ENCODE results near the gene SYVN1.

SYVN1 gene

DNA sequence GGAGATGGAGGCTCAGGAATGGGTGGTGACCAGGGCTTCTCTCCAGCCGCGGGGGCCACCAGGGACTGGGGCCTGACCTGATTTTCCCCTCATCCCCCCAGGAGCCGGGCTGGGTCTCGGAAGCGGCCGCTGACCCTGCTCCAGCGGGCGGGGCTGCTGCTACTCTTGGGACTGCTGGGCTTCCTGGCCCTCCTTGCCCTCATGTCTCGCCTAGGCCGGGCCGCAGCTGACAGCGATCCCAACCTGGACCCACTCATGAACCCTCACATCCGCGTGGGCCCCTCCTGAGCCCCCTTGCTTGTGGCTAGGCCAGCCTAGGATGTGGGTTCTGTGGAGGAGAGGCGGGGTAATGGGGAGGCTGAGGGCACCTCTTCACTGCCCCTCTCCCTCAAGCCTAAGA, 46.5 kb downstream of the SYVN1 start:
- DNase-seq (ENCODE audit: low read depth) = no peak

DNA sequence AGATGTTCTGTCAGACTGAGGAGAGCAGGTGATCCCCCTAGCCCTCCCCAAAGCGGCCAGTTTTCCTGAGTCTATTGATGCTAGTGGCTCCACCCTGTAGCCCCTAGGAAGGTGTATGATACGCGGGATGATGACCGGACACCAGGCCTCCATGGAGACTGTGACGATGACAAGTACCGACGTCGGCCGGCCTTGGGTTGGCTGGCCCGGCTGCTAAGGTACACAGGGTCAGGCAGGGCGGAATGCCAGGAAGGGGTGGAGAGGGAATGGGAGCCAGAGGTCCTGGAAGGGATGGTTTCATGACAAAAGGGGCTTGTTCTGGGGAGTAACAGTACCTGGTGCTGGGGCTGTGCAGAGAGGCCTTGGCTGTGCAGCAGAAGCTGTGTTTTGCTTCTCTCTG, 47.1 kb downstream of the SYVN1 start:
- no peak for DNase-seq (ENCODE audit: low read depth)

DNA sequence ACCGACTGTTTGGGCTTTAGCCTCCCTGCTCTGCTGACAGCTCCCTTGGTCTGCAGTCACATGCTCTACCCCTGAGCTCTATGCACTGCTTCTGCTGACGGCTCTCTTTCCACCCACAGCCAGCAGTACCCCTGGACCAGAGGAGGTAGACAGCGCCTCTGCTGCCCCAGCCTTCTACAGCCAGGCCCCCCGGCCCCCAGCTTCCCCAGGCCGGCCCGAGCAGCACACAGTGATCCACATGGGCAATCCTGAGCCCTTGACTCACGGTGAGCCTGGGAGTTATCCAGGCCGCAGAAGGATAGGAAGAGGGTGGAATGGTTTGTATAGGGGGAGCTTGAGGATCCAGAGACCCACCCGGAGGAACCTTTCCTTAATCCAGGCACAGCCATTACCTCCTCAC, 47.5 kb downstream of the SYVN1 start:
- DNase-seq (ENCODE audit: low read depth) = no peak

DNA sequence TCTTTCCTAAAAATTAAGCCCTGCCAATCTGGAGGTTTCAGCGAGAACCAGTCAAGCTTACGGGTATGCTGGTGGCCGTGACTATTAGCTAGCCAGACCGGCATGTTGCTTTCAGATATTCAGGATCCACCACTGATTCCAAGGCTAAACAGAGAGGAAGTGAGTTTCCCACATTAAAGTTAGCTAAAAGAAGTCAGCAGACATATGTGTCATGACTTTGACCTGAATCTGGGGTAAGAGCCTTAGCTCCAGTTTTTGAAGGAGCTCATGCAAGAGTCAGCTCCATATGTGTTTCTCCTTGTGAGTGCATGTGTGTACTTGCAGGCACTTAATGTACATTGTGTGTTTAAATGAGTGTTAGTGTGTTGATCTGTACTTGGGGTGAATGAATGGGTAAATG, 48.9 kb downstream of the SYVN1 start:
- DNase-seq (ENCODE audit: low read depth) = no peak

DNA sequence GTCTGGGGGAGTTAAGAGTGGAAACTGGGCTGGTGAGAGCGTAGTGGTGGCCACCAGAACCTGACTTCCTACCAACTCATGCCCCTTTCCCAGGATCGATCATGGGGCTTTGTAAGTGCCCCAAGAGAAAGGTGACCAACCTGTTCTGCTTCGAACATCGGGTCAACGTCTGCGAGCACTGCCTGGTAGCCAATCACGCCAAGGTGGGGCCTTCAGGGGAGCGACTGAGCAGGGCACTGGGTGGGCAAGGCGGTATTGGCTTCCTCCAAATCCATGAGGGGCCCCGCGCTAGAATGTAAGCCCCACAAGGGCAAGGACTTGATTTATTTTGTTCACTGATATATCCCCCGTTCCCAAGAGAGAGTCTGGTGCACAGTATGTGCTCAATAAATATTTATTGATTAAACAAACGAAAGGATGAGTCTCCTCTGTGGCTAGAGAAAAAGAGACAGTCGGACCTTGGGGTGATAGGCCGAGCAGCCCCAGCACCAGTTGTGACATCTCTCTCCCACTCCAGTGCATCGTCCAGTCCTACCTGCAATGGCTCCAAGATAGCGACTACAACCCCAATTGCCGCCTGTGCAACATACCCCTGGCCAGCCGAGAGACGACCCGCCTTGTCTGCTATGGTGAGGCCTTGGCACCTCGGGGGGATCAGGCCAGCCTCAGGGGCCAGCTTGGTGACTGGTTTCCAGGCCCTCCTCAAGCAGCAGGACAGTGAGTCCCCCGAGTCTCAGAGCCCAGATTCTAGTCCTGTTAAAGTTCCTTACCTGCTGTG, 49.5 kb downstream of the SYVN1 start:
- no peak for DNase-seq (ENCODE audit: low read depth)

DNA sequence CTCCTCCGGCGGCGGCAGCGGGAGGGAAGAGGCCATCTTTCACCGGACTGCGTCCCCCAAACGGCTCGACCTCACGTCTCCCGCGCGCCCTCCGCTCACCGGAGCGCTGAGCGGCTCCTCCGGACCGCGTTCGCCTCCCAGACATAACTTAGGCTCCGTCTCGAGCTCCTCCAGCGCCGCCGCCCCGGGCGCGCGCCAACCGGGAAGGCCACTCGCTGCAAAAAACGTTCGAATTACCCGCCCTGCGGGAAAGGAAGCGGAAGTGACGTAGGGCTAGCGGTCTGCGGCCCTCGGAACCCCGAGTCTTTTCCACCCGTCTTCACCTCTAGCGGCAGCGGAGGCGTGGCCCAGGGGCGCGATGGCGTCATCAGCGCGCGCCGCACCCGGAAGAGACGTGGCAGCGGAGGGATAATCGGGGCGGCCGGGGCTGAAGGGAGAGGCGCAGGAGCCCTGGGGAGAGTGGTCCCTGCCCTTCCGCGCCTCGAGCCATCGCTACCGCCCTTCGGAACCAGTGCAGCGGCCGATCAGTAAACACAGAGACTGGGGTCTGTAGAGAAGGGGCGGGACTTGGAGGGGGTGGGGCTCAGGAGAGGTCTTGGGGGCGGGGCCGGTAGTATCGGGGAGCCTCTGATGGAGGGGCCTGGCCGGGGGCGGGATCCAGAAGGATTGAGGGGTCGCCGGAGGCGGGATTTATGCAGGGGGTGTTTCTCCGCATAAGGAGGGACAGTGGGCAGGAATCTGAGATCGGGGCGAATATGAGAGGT, 50.3 kb downstream of the SYVN1 start, which contains the start of the genes CDCA5 and ZFPL1:
TSS of gene CDCA5 (minus strand) at position 207 of the 764 bp plus-strand sequence. CDS start at position 145, 62 bp downstream.
TSS of gene ZFPL1 (plus strand) at position 389 of the 764 bp plus-strand sequence. CDS start 477 bp downstream, outside the sequence.
- DNase-seq (ENCODE audit: low read depth) = peak; percentile 96

DNA sequence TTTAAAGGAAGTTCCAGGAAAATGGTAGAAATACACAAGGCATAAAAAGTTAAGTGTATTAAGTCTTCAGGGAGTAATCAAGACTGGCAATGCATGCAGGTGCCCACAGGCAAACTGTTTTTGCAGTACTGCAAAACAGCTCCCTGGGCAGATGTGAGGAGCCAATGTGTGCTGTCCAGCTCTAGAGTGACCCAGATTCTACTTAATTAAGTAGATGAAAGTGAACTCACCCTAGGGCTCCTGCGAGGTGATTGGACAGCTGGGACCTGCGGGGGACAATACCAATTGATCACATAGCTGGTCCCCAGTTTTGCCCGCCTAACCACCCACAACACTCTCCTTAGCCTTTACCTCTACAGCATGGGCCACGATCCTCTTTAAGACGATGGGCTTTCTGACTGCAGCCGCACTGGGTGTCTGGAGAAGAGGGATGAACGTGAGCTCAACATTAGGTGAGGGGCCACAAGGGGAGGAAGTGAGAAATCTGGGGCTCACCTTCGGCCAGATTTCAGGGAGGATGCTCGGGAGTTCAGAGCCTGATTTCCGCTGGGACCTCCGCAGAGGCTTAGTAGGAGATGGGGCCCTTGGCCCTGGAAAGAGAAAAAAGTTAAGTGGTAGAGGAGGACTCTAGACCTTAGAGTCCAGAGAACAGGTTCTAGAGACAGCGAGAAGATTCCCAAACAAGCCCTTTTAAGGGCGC, 51.0 kb downstream of the SYVN1 start:
- DNase-seq (ENCODE audit: low read depth) = no peak

DNA sequence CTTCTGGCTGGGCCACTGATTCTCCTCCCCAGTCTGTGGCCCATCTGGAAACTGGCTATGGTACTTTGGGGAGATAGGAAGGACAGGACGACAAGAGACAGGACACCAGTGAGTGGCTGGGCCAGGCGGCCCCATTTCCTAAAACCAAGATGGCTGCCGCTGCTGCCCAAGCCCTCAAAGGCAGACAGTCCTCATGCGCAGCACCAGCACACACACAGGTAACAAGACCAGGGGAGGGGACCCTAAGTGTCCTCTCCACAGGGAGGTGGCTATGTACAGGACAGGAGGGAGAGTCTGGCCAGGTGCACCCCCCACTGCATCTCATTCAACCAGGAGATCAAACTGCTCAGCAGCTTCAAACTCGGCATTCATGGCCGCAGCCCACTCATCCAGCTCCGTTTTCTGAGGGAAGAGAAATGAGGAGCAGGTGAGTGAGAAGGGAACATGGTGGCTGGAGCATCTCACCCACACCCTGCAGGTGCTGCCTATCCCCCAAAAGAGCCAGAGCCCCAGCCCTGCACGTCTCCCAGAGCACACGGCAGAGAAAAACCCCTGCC, 55.5 kb downstream of the SYVN1 start:
- DNase-seq (ENCODE audit: low read depth) = no peak

DNA sequence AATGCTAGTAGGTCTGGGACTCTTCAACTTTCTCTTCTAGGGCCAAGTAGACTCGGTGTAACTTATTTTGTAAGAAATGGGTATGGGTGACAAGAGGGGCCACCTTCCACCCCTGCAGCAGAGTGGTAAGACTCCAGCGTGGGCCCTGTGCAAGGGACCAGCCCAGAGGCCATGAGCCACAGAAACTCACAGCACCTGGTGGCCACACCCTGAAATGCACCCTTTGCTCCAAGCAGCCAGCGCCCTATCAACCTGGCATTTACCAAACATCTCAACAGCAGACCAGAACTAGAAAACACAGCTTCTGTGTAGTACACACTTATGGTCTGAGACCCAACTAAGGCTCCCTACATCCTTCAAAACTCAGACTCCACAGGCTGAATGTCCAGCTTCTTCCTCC, 56.2 kb downstream of the SYVN1 start:
- peak; percentile 58 for DNase-seq (ENCODE audit: low read depth)

DNA sequence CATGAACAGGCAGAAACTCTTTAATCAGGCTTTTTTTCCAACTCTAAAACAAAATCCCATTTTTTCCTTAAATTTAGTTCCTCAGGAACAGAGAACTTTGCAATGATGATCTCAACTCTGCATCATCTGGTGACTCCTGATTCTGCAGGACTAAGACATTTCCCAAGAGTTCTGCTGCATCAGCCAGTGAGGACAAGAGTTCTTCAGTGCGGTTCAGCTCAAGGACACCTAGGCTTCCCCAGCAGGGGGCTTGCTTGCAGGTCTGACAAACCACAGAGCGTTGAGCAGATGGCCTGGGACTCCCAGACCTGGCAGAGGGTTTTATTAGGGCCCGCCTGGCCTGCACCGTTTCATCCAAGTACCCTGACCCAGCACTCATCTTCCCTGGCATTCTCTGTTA, 56.9 kb downstream of the SYVN1 start:
- DNase-seq (ENCODE audit: low read depth) = no peak
